ENCODE measurements around the gene SSR1. TPM values are rescaled to one million over a fixed set of nuclear protein-coding genes. Genes with fewer than 3 reads are reported as not detected.

SSR1 gene
- polyA plus RNA-seq, 1 donor from 2014 or later, result 53.0 TPM

- Histone ChIP-seq H4K20me1 (ENCODE audit: insufficient read depth) (no peaks in the 10 kb centered on the region), H3K27ac (ENCODE audit: low read length) (no peak overlapping the region), H3F3A (ENCODE audit: insufficient read depth, low read length, poor library complexity, severe bottlenecking) (no peaks in the 10 kb centered on the region), H3K79me2 (replicated peaks; ENCODE audit: insufficient read depth, low read length) (no peaks in the 10 kb centered on the region), H2AFZ (ENCODE audit: low read depth, low read length) (no peak overlapping the region), H3K36me3 (ENCODE audit: insufficient read depth, low read length) (peaks cover 8% of the 10 kb centered on the region), H3K9me3 (ENCODE audit: low read length) (no peaks in the 10 kb centered on the region), H3K9ac (ENCODE audit: low read length) (no peak overlapping the region), H3K9me2 (ENCODE audit: insufficient read depth, low read length) (no peaks in the 10 kb centered on the region), H3K4me2 (ENCODE audit: low read length) (no peak overlapping the region), H3K4me3 (ENCODE audit: low read length) (no peak overlapping the region), H3K27me3 (ENCODE audit: insufficient read depth, low read depth, low read length) (no peaks in the 10 kb centered on the region)
- TF ChIP-seq REST (IDR thresholded peaks at IDR 0.05; ENCODE audit: borderline replicate concordance) (no peak), MXI1 (conservative IDR thresholded peaks at IDR 0.05; ENCODE audit: poor library complexity, severe bottlenecking) (no peak), CTCF (IDR thresholded peaks at IDR 0.05; ENCODE audit: poor library complexity, severe bottlenecking) (no peak), POLR2AphosphoS5 (IDR thresholded peaks at IDR 0.05) (no peak), SMC3 (conservative IDR thresholded peaks at IDR 0.05; ENCODE audit: poor library complexity) (no peak), EP300 (conservative IDR thresholded peaks at IDR 0.05; ENCODE audit: poor library complexity, severe bottlenecking) (no peak), TAF1 (IDR thresholded peaks at IDR 0.05; ENCODE audit: low read depth) (no peak), RAD21 (conservative IDR thresholded peaks at IDR 0.05) (no peak), EZH2 (IDR thresholded peaks at IDR 0.05; ENCODE audit: borderline replicate concordance, insufficient read depth, low read length, poor library complexity, severe bottlenecking) (no peak)
Measured at GRCh38 chr6:7301702-7302101, 11.3 kb downstream of the SSR1 start.

- Histone ChIP-seq H3K4me2 (ENCODE audit: low read length) (no peak overlapping the region), H4K20me1 (ENCODE audit: insufficient read depth) (no peaks in the 10 kb centered on the region), H3K9ac (ENCODE audit: low read length) (no peak overlapping the region), H3K9me3 (ENCODE audit: low read length) (no peaks in the 10 kb centered on the region), H3K79me2 (replicated peaks; ENCODE audit: insufficient read depth, low read length) (no peaks in the 10 kb centered on the region), H2AFZ (ENCODE audit: low read depth, low read length) (no peak overlapping the region), H3K9me2 (ENCODE audit: insufficient read depth, low read length) (no peaks in the 10 kb centered on the region), H3K27ac (ENCODE audit: low read length) (no peak overlapping the region), H3K4me3 (ENCODE audit: low read length) (no peak overlapping the region), H3K27me3 (ENCODE audit: insufficient read depth, low read depth, low read length) (no peaks in the 10 kb centered on the region), H3K36me3 (ENCODE audit: insufficient read depth, low read length) (peaks cover 8% of the 10 kb centered on the region), H3F3A (ENCODE audit: insufficient read depth, low read length, poor library complexity, severe bottlenecking) (no peaks in the 10 kb centered on the region)
- TF ChIP-seq EP300 (conservative IDR thresholded peaks at IDR 0.05; ENCODE audit: poor library complexity, severe bottlenecking) (no peak), CTCF (IDR thresholded peaks at IDR 0.05; ENCODE audit: poor library complexity, severe bottlenecking) (no peak), EZH2 (IDR thresholded peaks at IDR 0.05; ENCODE audit: borderline replicate concordance, insufficient read depth, low read length, poor library complexity, severe bottlenecking) (no peak)
Measured at GRCh38 chr6:7300926-7301325, 12.1 kb downstream of the SSR1 start.

Data from neural cell (in vitro differentiated cells).